ENCODE data around the gene NNT. TPM values are rescaled to one million over a fixed set of nuclear protein-coding genes. Genes with fewer than 3 reads are reported as not detected.
"Not testable (repeated sequence)": the region's sequence is repeated elsewhere in the genome, so short reads cannot be mapped to it uniquely, and the experiment has no call there.

Gene NNT
- total RNA-seq, 1 donor from 2014 or later, result 52.2 TPM

GRCh38 chr5:43570450-43571158, 32.4 kb upstream of the NNT start:
- Mint-ChIP-seq H3K27ac (no peak overlapping the region), H3K4me3 (no peak overlapping the region), H3K27me3 (no peaks in the 10 kb centered on the region), H3K36me3 (ENCODE audit: low read depth) (peaks cover 8% of the 10 kb centered on the region), H3K4me1 (peaks cover 2% of the 10 kb centered on the region), H3K9me3 (peaks cover 11% of the 10 kb centered on the region)
- no peak for DNase-seq
- intact Hi-C loops (cut with micrococcal nuclease), result no loop called here

- peaks cover 9% of the 10 kb centered on the region for H3K36me3 Mint-ChIP-seq (ENCODE audit: low read depth)
- H3K4me1 Mint-ChIP-seq, result peaks cover 2% of the 10 kb centered on the region
- H3K4me3 Mint-ChIP-seq, result no peak overlapping the region
- H3K27me3 Mint-ChIP-seq, result no peaks in the 10 kb centered on the region
- no peak overlapping the region for H3K27ac Mint-ChIP-seq
- DNase-seq, result no peak
- peaks cover 9% of the 10 kb centered on the region for H3K9me3 Mint-ChIP-seq
- intact Hi-C loops (cut with micrococcal nuclease), result no loop called here
Measured at GRCh38 chr5:43571237-43571636, 31.7 kb upstream of the NNT start.

GRCh38 chr5:43572357-43572756, 30.6 kb upstream of the NNT start:
- H3K27me3 Mint-ChIP-seq, result no peaks in the 10 kb centered on the region
- H3K4me3 Mint-ChIP-seq, result no peak overlapping the region
- intact Hi-C loops (cut with micrococcal nuclease), result no loop called here
- DNase-seq, result no peak
- peaks cover 14% of the 10 kb centered on the region for H3K36me3 Mint-ChIP-seq (ENCODE audit: low read depth)
- peaks cover 4% of the 10 kb centered on the region for H3K9me3 Mint-ChIP-seq
- H3K4me1 Mint-ChIP-seq, result peaks cover 2% of the 10 kb centered on the region
- no peak overlapping the region for H3K27ac Mint-ChIP-seq

- Mint-ChIP-seq H3K9me3 (peaks cover 4% of the 10 kb centered on the region), H3K27me3 (no peaks in the 10 kb centered on the region), H3K27ac (no peak overlapping the region)
Measured at GRCh38 chr5:43573058-43573457, 29.9 kb upstream of the NNT start.

GRCh38 chr5:43580402-43581210, 22.4 kb upstream of the NNT start:
- H3K36me3 Mint-ChIP-seq (ENCODE audit: low read depth); H3K9me3 Mint-ChIP-seq; H3K27me3 Mint-ChIP-seq; intact Hi-C loops (cut with micrococcal nuclease); H3K4me1 Mint-ChIP-seq; DNase-seq; H3K4me3 Mint-ChIP-seq; H3K27ac Mint-ChIP-seq: not testable (repeated sequence)

More at GRCh38 chr5:43573058-43573457, 29.9 kb upstream of the NNT start:
- Mint-ChIP-seq H3K36me3 (ENCODE audit: low read depth) (peaks cover 14% of the 10 kb centered on the region), H3K4me1 (peaks cover 2% of the 10 kb centered on the region), H3K4me3 (no peak overlapping the region)
- intact Hi-C loops (cut with micrococcal nuclease), result no loop called here
- DNase-seq, result no peak

- H3K27me3 Mint-ChIP-seq, result no peaks in the 10 kb centered on the region
- H3K4me3 Mint-ChIP-seq, result no peak overlapping the region
- no peaks in the 10 kb centered on the region for H3K9me3 Mint-ChIP-seq
- H3K4me1 Mint-ChIP-seq, result no peaks in the 10 kb centered on the region
- no peak for DNase-seq
- H3K27ac Mint-ChIP-seq, result no peak overlapping the region
- intact Hi-C loops (cut with micrococcal nuclease), result no loop called here
- H3K36me3 Mint-ChIP-seq (ENCODE audit: low read depth), result peaks cover 6% of the 10 kb centered on the region
Measured at GRCh38 chr5:43581398-43581797, 21.6 kb upstream of the NNT start.

GRCh38 chr5:43582082-43583005, 20.6 kb upstream of the NNT start:
- DNase-seq, result no peak
- no peaks in the 10 kb centered on the region for H3K9me3 Mint-ChIP-seq
- no peak overlapping the region for H3K4me3 Mint-ChIP-seq
- no peaks in the 10 kb centered on the region for H3K4me1 Mint-ChIP-seq
- no peaks in the 10 kb centered on the region for H3K27me3 Mint-ChIP-seq
- H3K27ac Mint-ChIP-seq, result no peak overlapping the region
- intact Hi-C loops (cut with micrococcal nuclease), result no loop called here
- H3K36me3 Mint-ChIP-seq (ENCODE audit: low read depth), result peaks cover 3% of the 10 kb centered on the region

GRCh38 chr5:43583724-43584123, 19.3 kb upstream of the NNT start:
- Mint-ChIP-seq H3K27me3 (no peaks in the 10 kb centered on the region), H3K4me3 (no peak overlapping the region)
- intact Hi-C loops (cut with micrococcal nuclease), result no loop called here

GRCh38 chr5:43584166-43584699, 18.7 kb upstream of the NNT start:
- DNase-seq, result no peak
- H3K27ac Mint-ChIP-seq, result no peak overlapping the region
- no peaks in the 10 kb centered on the region for H3K9me3 Mint-ChIP-seq
- peaks cover 3% of the 10 kb centered on the region for H3K36me3 Mint-ChIP-seq (ENCODE audit: low read depth)
- intact Hi-C loops (cut with micrococcal nuclease), result no loop called here
- H3K27me3 Mint-ChIP-seq, result no peaks in the 10 kb centered on the region
- H3K4me3 Mint-ChIP-seq, result no peak overlapping the region
- H3K4me1 Mint-ChIP-seq, result no peaks in the 10 kb centered on the region

More at GRCh38 chr5:43583724-43584123, 19.3 kb upstream of the NNT start:
- Mint-ChIP-seq H3K9me3 (no peaks in the 10 kb centered on the region), H3K4me1 (no peaks in the 10 kb centered on the region), H3K36me3 (ENCODE audit: low read depth) (peaks cover 3% of the 10 kb centered on the region), H3K27ac (no peak overlapping the region)
- DNase-seq, result no peak

GRCh38 chr5:43588842-43589241, 14.1 kb upstream of the NNT start:
- Mint-ChIP-seq H3K36me3 (ENCODE audit: low read depth) (peaks cover 7% of the 10 kb centered on the region), H3K27ac (no peak overlapping the region), H3K4me3 (no peak overlapping the region), H3K4me1 (no peaks in the 10 kb centered on the region), H3K9me3 (no peaks in the 10 kb centered on the region), H3K27me3 (no peaks in the 10 kb centered on the region)
- intact Hi-C loops (cut with micrococcal nuclease), result no loop called here
- DNase-seq, result no peak

GRCh38 chr5:43589310-43589709, 13.7 kb upstream of the NNT start:
- Mint-ChIP-seq H3K27me3 (no peaks in the 10 kb centered on the region), H3K9me3 (no peaks in the 10 kb centered on the region), H3K4me1 (no peaks in the 10 kb centered on the region), H3K4me3 (no peak overlapping the region), H3K27ac (no peak overlapping the region), H3K36me3 (ENCODE audit: low read depth) (peaks cover 7% of the 10 kb centered on the region)
- no peak for DNase-seq
- intact Hi-C loops (cut with micrococcal nuclease), result no loop called here

- DNase-seq, result no peak
- no peak overlapping the region for H3K27ac Mint-ChIP-seq
- H3K9me3 Mint-ChIP-seq, result no peaks in the 10 kb centered on the region
- no peak overlapping the region for H3K4me3 Mint-ChIP-seq
- no peaks in the 10 kb centered on the region for H3K4me1 Mint-ChIP-seq
- no peaks in the 10 kb centered on the region for H3K27me3 Mint-ChIP-seq
- intact Hi-C loops (cut with micrococcal nuclease), result no loop called here
- peaks cover 7% of the 10 kb centered on the region for H3K36me3 Mint-ChIP-seq (ENCODE audit: low read depth)
Measured at GRCh38 chr5:43590700-43591099, 12.3 kb upstream of the NNT start.

GRCh38 chr5:43592363-43592762, 10.6 kb upstream of the NNT start:
- peaks cover 5% of the 10 kb centered on the region for H3K36me3 Mint-ChIP-seq (ENCODE audit: low read depth)
- H3K4me3 Mint-ChIP-seq, result no peak overlapping the region
- H3K27me3 Mint-ChIP-seq, result no peaks in the 10 kb centered on the region
- no peaks in the 10 kb centered on the region for H3K9me3 Mint-ChIP-seq
- DNase-seq, result no peak
- H3K4me1 Mint-ChIP-seq, result no peaks in the 10 kb centered on the region
- no peak overlapping the region for H3K27ac Mint-ChIP-seq
- intact Hi-C loops (cut with micrococcal nuclease), result no loop called here
